Tibial nerve (tissue), 4 donors: Measurements from ENCODE around the gene RAB11FIP2.

Experiments
- EP300 ChIP-seq, 2 donors: sonication (generic); formaldehyde crosslinking; IDR thresholded peaks; one replicate each; pipeline ENCODE4 v1.6.1; 2017; ENCODE audit warnings: antibody characterized with exemption in 2 of 2, mild to moderate bottlenecking in 1 of 2
- POLR2A ChIP-seq, 2 donors: fragments of 450-650 bp; IDR thresholded peaks; one replicate each; pipeline ENCODE4 v1.6.1; 2017; ENCODE audit warnings: antibody characterized with exemption in 2 of 2, mild to moderate bottlenecking in 2 of 2, moderate library complexity in 2 of 2
- TF ChIP-seq, protein P1 (sequence below), 5 experiments: fragments of 200-600 bp in 3 of 5; fragments of 450-650 bp in 2 of 5; sonication (generic) in 3 of 5; IDR thresholded peaks; one replicate each; pipeline ENCODE4 v1.5.1; 2016 to 2019; ENCODE audit warnings: antibody characterized with exemption in 5 of 5, mild to moderate bottlenecking in 3 of 5, moderate library complexity in 2 of 5

DNA sequence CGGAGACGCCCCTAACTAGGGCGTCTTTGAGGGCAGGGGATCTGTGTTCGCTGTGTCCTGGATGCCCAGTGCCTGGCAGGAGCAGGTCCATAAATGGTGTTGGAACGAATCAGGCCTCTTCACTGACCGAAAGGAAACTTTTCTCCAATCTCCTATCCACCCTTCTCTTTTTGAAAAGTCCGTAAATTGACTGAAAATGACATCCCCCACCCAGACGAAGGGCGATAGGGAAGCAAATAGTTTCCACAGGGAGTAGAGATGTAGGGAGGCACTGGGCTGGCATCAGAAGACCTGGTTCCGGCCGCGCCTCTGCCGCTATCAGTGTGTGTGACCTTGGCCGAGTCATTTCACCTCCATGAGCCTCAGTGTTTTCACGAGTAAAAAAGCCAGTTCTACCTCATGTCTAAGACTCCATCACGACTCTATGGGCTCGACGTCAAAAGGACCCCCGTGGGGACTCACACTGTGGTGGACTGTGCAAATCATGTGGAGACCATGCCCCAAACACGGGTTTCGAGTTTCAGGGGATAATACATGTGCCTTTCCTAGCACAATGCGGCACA, 497 bp upstream of the RAB11FIP2 start:
- TF ChIP-seq, protein P1, sequence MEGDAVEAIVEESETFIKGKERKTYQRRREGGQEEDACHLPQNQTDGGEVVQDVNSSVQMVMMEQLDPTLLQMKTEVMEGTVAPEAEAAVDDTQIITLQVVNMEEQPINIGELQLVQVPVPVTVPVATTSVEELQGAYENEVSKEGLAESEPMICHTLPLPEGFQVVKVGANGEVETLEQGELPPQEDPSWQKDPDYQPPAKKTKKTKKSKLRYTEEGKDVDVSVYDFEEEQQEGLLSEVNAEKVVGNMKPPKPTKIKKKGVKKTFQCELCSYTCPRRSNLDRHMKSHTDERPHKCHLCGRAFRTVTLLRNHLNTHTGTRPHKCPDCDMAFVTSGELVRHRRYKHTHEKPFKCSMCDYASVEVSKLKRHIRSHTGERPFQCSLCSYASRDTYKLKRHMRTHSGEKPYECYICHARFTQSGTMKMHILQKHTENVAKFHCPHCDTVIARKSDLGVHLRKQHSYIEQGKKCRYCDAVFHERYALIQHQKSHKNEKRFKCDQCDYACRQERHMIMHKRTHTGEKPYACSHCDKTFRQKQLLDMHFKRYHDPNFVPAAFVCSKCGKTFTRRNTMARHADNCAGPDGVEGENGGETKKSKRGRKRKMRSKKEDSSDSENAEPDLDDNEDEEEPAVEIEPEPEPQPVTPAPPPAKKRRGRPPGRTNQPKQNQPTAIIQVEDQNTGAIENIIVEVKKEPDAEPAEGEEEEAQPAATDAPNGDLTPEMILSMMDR (IDR thresholded peaks at IDR 0.05), result no peak
- TF ChIP-seq POLR2A (IDR thresholded peaks at IDR 0.05), result no peak
- no peak for TF ChIP-seq EP300 (IDR thresholded peaks at IDR 0.05)
